ENCODE data around the gene GNA12.

DNA sequence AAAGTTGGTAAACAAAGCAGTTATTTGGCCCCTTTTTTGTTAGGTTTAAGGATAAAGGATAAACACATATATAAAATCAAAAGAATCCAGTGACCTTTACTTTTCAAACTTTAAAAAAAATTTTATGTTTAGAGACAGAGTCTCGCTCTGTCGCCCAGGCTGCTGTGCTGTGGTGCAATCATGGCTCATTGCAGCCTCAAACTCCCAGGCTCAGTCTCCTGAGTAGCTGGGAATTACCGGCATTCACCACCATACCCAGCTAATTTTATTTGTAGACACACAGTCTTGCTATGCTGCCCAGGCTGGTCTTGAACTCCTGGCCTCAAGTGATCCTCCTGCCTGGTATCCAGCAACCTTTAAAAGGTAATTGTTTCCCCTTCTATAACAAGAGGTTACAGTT, 31.3 kb downstream of the GNA12 start:
- TF ChIP-seq CBX3 (IDR thresholded peaks at IDR 0.05; ENCODE audit: borderline replicate concordance, low read depth) (no peak), E2F4 (IDR thresholded peaks at IDR 0.05; ENCODE audit: low read depth, low read length) (no peak), YY1 (IDR thresholded peaks at IDR 0.05; ENCODE audit: low read depth, low read length) (no peak), BRCA1 (IDR thresholded peaks at IDR 0.05; ENCODE audit: low read depth, low read length) (no peak), POLR2A (IDR thresholded peaks at IDR 0.05; ENCODE audit: low read depth, low read length) (no peak), CTCF (IDR thresholded peaks at IDR 0.05 in 2 of 3, conservative IDR thresholded peaks at IDR 0.05 in 1 of 3; ENCODE audit: control insufficient read depth in 2 of 3, extremely low read depth in 1 of 3, insufficient read depth in 1 of 3, low read depth in 3 of 3, low read length in 3 of 3) (no peak), ATF3 (IDR thresholded peaks at IDR 0.05; ENCODE audit: borderline replicate concordance, extremely low read depth, low read depth, low read length) (no peak)
- TF ChIP-seq, protein P1, sequence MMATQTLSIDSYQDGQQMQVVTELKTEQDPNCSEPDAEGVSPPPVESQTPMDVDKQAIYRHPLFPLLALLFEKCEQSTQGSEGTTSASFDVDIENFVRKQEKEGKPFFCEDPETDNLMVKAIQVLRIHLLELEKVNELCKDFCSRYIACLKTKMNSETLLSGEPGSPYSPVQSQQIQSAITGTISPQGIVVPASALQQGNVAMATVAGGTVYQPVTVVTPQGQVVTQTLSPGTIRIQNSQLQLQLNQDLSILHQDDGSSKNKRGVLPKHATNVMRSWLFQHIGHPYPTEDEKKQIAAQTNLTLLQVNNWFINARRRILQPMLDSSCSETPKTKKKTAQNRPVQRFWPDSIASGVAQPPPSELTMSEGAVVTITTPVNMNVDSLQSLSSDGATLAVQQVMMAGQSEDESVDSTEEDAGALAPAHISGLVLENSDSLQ (IDR thresholded peaks at IDR 0.05), result no peak
